Mucosa of stomach (tissue), 1 donor: ENCODE results near the gene TBR1.

Experiments
- H3K27me3 ChIP-seq: one replicate; pipeline ENCODE4 v1.7.0; 2013; ENCODE audit warnings: mild to moderate bottlenecking, low read length; ENCODE audit not compliant: control insufficient read depth, insufficient read depth
- H3K36me3 ChIP-seq: one replicate; pipeline ENCODE4 v1.7.0; 2013; ENCODE audit warnings: low read length; ENCODE audit not compliant: control insufficient read depth, insufficient read depth
- H3K4me1 ChIP-seq: one replicate; pipeline ENCODE4 v1.7.0; 2013; ENCODE audit warnings: mild to moderate bottlenecking, low read length; ENCODE audit not compliant: control insufficient read depth, insufficient read depth
- H3K4me3 ChIP-seq: one replicate; pipeline ENCODE4 v1.7.0; 2013; ENCODE audit warnings: low read length
- H3K9ac ChIP-seq: one replicate; pipeline ENCODE4 v1.7.0; 2013; ENCODE audit warnings: mild to moderate bottlenecking, low read length, moderate library complexity
- H3K9me3 ChIP-seq: one replicate; pipeline ENCODE4 v1.7.0; 2013; ENCODE audit warnings: mild to moderate bottlenecking, low read length, moderate library complexity; ENCODE audit not compliant: control insufficient read depth
- donor health status: Pancreatic carcinoma.

The TBR1 gene

GRCh38 chr2:161424891-161425727 is 9.0 kb downstream of the TBR1 start:
- Histone ChIP-seq H3K9me3 (no peaks in the 10 kb centered on the region), H3K4me1 (peaks cover 7% of the 10 kb centered on the region), H3K36me3 (no peaks in the 10 kb centered on the region), H3K27me3 (peaks cover 95% of the 10 kb centered on the region), H3K4me3 (no peak overlapping the region), H3K9ac (no peak overlapping the region)

- no peak overlapping the region for H3K9ac ChIP-seq
- peaks cover 87% of the 10 kb centered on the region for H3K27me3 ChIP-seq
- no peak overlapping the region for H3K4me3 ChIP-seq
- no peaks in the 10 kb centered on the region for H3K9me3 ChIP-seq
- H3K36me3 ChIP-seq = no peaks in the 10 kb centered on the region
- peaks cover 7% of the 10 kb centered on the region for H3K4me1 ChIP-seq
These were observed 9.8 kb downstream of the TBR1 start for GRCh38 chr2:161425728-161426454.

GRCh38 chr2:161426455-161426921 is 10.4 kb downstream of the TBR1 start:
- Histone ChIP-seq H3K9ac (no peak overlapping the region), H3K36me3 (no peaks in the 10 kb centered on the region), H3K4me1 (peaks cover 7% of the 10 kb centered on the region), H3K9me3 (no peaks in the 10 kb centered on the region), H3K4me3 (no peak overlapping the region), H3K27me3 (peaks cover 81% of the 10 kb centered on the region)

GRCh38 chr2:161426922-161427663 is 11.0 kb downstream of the TBR1 start:
- no peak overlapping the region for H3K4me3 ChIP-seq
- H3K27me3 ChIP-seq = peaks cover 77% of the 10 kb centered on the region

GRCh38 chr2:161427664-161428587 is 11.8 kb downstream of the TBR1 start:
- no peak overlapping the region for H3K4me3 ChIP-seq
- H3K27me3 ChIP-seq = peaks cover 70% of the 10 kb centered on the region
- no peak overlapping the region for H3K9ac ChIP-seq
- H3K9me3 ChIP-seq = no peaks in the 10 kb centered on the region
- H3K36me3 ChIP-seq = no peaks in the 10 kb centered on the region
- peaks cover 7% of the 10 kb centered on the region for H3K4me1 ChIP-seq

More at GRCh38 chr2:161426922-161427663, 11.0 kb downstream of the TBR1 start:
- H3K9me3 ChIP-seq = no peaks in the 10 kb centered on the region
- peaks cover 7% of the 10 kb centered on the region for H3K4me1 ChIP-seq
- no peak overlapping the region for H3K9ac ChIP-seq
- no peaks in the 10 kb centered on the region for H3K36me3 ChIP-seq

- no peak overlapping the region for H3K4me3 ChIP-seq
- H3K9ac ChIP-seq = no peak overlapping the region
- peaks cover 3% of the 10 kb centered on the region for H3K4me1 ChIP-seq
- no peaks in the 10 kb centered on the region for H3K36me3 ChIP-seq
- no peaks in the 10 kb centered on the region for H3K9me3 ChIP-seq
- H3K27me3 ChIP-seq = peaks cover 45% of the 10 kb centered on the region
These were observed 14.3 kb downstream of the TBR1 start for GRCh38 chr2:161430386-161430785.

- Histone ChIP-seq H3K4me3 (no peak overlapping the region), H3K9ac (no peak overlapping the region), H3K36me3 (no peaks in the 10 kb centered on the region), H3K4me1 (peaks cover 3% of the 10 kb centered on the region), H3K27me3 (peaks cover 28% of the 10 kb centered on the region), H3K9me3 (no peaks in the 10 kb centered on the region)
These were observed 16.0 kb downstream of the TBR1 start for GRCh38 chr2:161432107-161432506.

GRCh38 chr2:161434118-161434517 is 18.0 kb downstream of the TBR1 start:
- H3K4me3 ChIP-seq = no peak overlapping the region
- no peaks in the 10 kb centered on the region for H3K4me1 ChIP-seq
- no peak overlapping the region for H3K9ac ChIP-seq
- no peaks in the 10 kb centered on the region for H3K36me3 ChIP-seq
- H3K27me3 ChIP-seq = peaks cover 8% of the 10 kb centered on the region
- no peaks in the 10 kb centered on the region for H3K9me3 ChIP-seq

- no peaks in the 10 kb centered on the region for H3K9me3 ChIP-seq
- no peak overlapping the region for H3K4me3 ChIP-seq
- no peaks in the 10 kb centered on the region for H3K4me1 ChIP-seq
- peaks cover 3% of the 10 kb centered on the region for H3K27me3 ChIP-seq
- no peak overlapping the region for H3K9ac ChIP-seq
- no peaks in the 10 kb centered on the region for H3K36me3 ChIP-seq
These were observed 20.3 kb downstream of the TBR1 start for GRCh38 chr2:161436411-161436810.

GRCh38 chr2:161438598-161438997 is 22.5 kb downstream of the TBR1 start:
- no peak overlapping the region for H3K9ac ChIP-seq

GRCh38 chr2:161445097-161445496 is 29.0 kb downstream of the TBR1 start:
- Histone ChIP-seq H3K9ac (no peak overlapping the region), H3K27me3 (no peaks in the 10 kb centered on the region), H3K4me1 (no peaks in the 10 kb centered on the region), H3K36me3 (no peaks in the 10 kb centered on the region), H3K4me3 (no peak overlapping the region), H3K9me3 (no peaks in the 10 kb centered on the region)

More at GRCh38 chr2:161438598-161438997, 22.5 kb downstream of the TBR1 start:
- H3K9me3 ChIP-seq = no peaks in the 10 kb centered on the region
- H3K4me3 ChIP-seq = no peak overlapping the region
- H3K4me1 ChIP-seq = no peaks in the 10 kb centered on the region
- no peaks in the 10 kb centered on the region for H3K36me3 ChIP-seq
- no peaks in the 10 kb centered on the region for H3K27me3 ChIP-seq
